ENCODE data around the gene KAZALD1.

Gene KAZALD1

GRCh38 chr10:101095550-101096213 is 33.9 kb downstream of the KAZALD1 start:
- peak; percentile 70 for DNase-seq (ENCODE audit: low spot score)

- DNase-seq (ENCODE audit: low spot score): no peak
Observed at GRCh38 chr10:101096378-101096777, 34.6 kb downstream of the KAZALD1 start.

- no peak for DNase-seq (ENCODE audit: low spot score)
Observed at GRCh38 chr10:101097881-101098280, 36.1 kb downstream of the KAZALD1 start.

GRCh38 chr10:101099901-101100300 is 38.1 kb downstream of the KAZALD1 start:
- DNase-seq (ENCODE audit: low spot score): no peak

GRCh38 chr10:101101372-101101881 is 39.6 kb downstream of the KAZALD1 start:
- DNase-seq (ENCODE audit: low spot score): no peak

- no peak for DNase-seq (ENCODE audit: low spot score)
Observed at GRCh38 chr10:101103430-101103829, 41.6 kb downstream of the KAZALD1 start.

- DNase-seq (ENCODE audit: low spot score): no peak
Observed at GRCh38 chr10:101106351-101106750, 44.6 kb downstream of the KAZALD1 start.

GRCh38 chr10:101107771-101108170 is 46.0 kb downstream of the KAZALD1 start:
- no peak for DNase-seq (ENCODE audit: low spot score)

GRCh38 chr10:101110856-101111523 is 49.2 kb downstream of the KAZALD1 start:
- no peak for DNase-seq (ENCODE audit: low spot score)

- DNase-seq (ENCODE audit: low spot score): no peak
Observed at GRCh38 chr10:101111547-101111946, 49.8 kb downstream of the KAZALD1 start.

- DNase-seq (ENCODE audit: low spot score): no peak
Observed at GRCh38 chr10:101112799-101113594, 51.2 kb downstream of the KAZALD1 start.

- DNase-seq (ENCODE audit: low spot score): no peak
Observed at GRCh38 chr10:101113890-101114403, 52.2 kb downstream of the KAZALD1 start.

GRCh38 chr10:101114646-101115045 is 52.9 kb downstream of the KAZALD1 start:
- DNase-seq (ENCODE audit: low spot score): no peak
